Astrocyte (in vitro differentiated cells and primary cell): ENCODE results near the gene NUDT21.
"Not testable (repeated sequence)": the region's sequence is repeated elsewhere in the genome, so short reads cannot be mapped to it uniquely, and the experiment has no call there.

Source experiments
- CTCF ChIP-seq: IDR thresholded peaks from 2 replicates; pipeline ENCODE4 v1.5.1; 2011; ENCODE audit warnings: low read depth, mild to moderate bottlenecking, inconsistent platforms, low read length, moderate library complexity; ENCODE audit not compliant: insufficient read depth
- EZH2 ChIP-seq: IDR thresholded peaks from 2 replicates; pipeline ENCODE4 v1.6.1; 2012; ENCODE audit warnings: mild to moderate bottlenecking, low read length, inconsistent platforms; ENCODE audit not compliant: insufficient read depth

GRCh38 chr16:56396724-56397123 lies 54.4 kb downstream of the NUDT21 start:
- TF ChIP-seq CTCF, EZH2: not testable (repeated sequence)
